ENCODE data around the gene PARD3B.

PARD3B gene

DNA sequence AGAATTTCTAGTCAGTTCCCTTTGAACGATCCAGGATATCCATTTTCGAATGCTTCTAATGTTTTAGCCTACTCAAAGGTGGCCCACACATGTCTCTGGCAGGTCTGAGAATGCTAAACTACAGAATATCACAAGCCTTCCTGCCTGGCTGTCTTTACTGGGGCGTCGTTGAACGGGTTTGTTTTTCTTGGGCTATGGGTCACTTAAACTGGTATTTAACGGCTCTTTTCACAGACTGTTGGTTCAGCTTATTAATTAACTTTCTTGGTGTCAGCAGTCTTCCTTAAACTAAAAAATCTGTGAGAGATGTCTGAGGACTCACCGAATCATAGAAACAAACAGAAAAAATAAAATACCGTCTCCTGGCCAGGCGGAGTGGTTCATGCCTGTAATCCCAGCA lies 573.9 kb downstream of the PARD3B start:
- DNase-seq (ENCODE audit: low spot score) = no peak
- CTCF ChIA-PET = interaction anchor here (0.7 kb wide), 1 partner anchor 98 kb away, joined by 3 read pairs; no protein-coding TSS in a partner anchor
- H3K27ac ChIP-seq = no peak overlapping the region
- TF ChIP-seq, protein P1, sequence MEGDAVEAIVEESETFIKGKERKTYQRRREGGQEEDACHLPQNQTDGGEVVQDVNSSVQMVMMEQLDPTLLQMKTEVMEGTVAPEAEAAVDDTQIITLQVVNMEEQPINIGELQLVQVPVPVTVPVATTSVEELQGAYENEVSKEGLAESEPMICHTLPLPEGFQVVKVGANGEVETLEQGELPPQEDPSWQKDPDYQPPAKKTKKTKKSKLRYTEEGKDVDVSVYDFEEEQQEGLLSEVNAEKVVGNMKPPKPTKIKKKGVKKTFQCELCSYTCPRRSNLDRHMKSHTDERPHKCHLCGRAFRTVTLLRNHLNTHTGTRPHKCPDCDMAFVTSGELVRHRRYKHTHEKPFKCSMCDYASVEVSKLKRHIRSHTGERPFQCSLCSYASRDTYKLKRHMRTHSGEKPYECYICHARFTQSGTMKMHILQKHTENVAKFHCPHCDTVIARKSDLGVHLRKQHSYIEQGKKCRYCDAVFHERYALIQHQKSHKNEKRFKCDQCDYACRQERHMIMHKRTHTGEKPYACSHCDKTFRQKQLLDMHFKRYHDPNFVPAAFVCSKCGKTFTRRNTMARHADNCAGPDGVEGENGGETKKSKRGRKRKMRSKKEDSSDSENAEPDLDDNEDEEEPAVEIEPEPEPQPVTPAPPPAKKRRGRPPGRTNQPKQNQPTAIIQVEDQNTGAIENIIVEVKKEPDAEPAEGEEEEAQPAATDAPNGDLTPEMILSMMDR (conservative IDR thresholded peaks at IDR 0.05; ENCODE audit: low read depth) = no peak
- POLR2A ChIA-PET (ENCODE audit: low non-redundant PET) = no interaction called here

DNA sequence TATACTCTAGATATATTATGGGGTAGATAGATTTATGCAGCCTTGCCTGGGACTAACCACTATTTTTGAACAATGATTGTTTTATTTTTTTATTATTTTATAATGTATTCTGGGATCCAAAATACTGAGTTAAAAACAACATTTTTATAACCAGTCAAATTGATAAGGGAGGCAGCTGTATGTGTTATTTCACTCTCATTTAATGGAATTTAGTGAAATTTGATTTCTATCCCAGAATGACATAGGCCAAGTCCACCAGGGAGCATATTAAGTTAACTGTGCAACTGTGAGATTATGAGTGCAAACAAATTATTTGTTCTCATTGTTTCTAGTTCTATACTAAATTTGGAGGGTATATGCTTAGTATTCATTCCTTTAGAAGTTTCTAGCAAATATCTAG lies 583.5 kb downstream of the PARD3B start:
- no peak overlapping the region for H3K27ac ChIP-seq
- POLR2A ChIA-PET (ENCODE audit: low non-redundant PET) = no interaction called here
- DNase-seq (ENCODE audit: low spot score) = no peak
- TF ChIP-seq, protein P1 (conservative IDR thresholded peaks at IDR 0.05; ENCODE audit: low read depth) = no peak
- CTCF ChIA-PET = no interaction called here

GRCh38 chr2:205129531-205129930 lies 584.3 kb downstream of the PARD3B start:
- CTCF ChIA-PET = no interaction called here
- POLR2A ChIA-PET (ENCODE audit: low non-redundant PET) = no interaction called here

DNA sequence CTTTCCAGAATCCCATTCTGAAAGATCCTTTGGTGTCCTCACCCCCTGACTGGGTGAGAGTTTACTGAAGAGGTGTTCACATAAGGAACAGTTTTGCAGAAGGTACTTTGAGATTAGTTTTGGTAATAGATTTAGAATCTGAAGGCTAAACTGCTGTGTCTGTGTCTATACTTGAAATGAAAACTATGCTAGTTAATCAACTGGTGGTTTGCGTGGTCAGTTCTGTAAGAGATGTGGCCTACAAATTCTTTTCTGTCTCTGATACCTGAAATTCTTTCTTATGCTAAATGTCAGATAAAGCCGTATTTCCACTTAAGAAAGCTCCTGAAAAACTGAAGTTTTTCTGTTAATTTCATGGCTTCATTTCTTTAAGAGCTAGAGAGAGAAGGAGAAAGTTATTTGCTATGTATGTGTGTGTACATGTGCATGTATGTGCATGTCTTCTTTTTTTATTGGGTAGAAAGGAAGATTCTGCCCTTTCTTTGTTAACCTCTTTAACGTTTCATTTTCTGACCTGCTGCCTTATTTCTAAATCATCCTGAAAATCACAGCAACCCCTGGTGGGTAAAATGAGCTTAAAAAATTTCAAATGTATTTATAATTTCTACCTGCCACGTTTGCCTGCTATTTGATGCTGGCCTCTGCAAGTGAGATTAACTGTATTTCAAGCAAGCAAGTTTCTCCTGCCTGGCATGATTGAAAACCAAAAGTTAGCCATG lies 585.0 kb downstream of the PARD3B start:
- no peak for DNase-seq (ENCODE audit: low spot score)
- TF ChIP-seq, protein P1 (conservative IDR thresholded peaks at IDR 0.05; ENCODE audit: low read depth) = no peak
- ChIA-PET CTCF (interaction anchor here (0.6 to 0.7 kb wide), 2 partner anchors 149 to 380 kb away, joined by 3 read pairs; no protein-coding TSS in a partner anchor), POLR2A (ENCODE audit: low non-redundant PET) (no interaction called here)
- no peak overlapping the region for H3K27ac ChIP-seq

More at GRCh38 chr2:205129531-205129930, 584.3 kb downstream of the PARD3B start:
- no peak for DNase-seq (ENCODE audit: low spot score)
- H3K27ac ChIP-seq = no peak overlapping the region
- TF ChIP-seq, protein P1 (conservative IDR thresholded peaks at IDR 0.05; ENCODE audit: low read depth) = no peak

- DNase-seq (ENCODE audit: low spot score) = no peak
- TF ChIP-seq, protein P1 (conservative IDR thresholded peaks at IDR 0.05; ENCODE audit: low read depth) = no peak
- H3K27ac ChIP-seq = no peak overlapping the region
- ChIA-PET POLR2A (ENCODE audit: low non-redundant PET) (no interaction called here), CTCF (no interaction called here)
These were observed 588.3 kb downstream of the PARD3B start for GRCh38 chr2:205133544-205133943.

DNA sequence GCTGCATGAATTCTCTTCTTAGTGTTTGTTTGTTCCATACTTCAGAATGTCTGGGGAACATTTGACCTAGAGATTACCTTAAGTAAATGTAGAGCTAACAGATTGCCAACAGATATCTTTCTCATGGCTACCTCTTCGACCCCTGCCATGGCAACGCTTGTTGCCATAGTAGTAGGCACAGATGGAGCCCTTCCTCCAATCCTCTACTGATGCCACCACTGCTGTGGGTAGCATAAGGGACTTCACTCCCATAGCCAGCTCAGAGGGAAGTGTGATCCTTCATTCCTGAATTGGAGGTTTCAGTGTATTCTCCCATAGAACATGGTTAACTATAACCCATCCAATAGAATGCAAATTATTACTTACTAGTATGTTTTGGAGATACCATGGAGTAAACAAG lies 593.5 kb downstream of the PARD3B start:
- DNase-seq (ENCODE audit: low spot score) = no peak
- TF ChIP-seq, protein P1 (conservative IDR thresholded peaks at IDR 0.05; ENCODE audit: low read depth) = no peak
- CTCF ChIA-PET = no interaction called here
- no peak overlapping the region for H3K27ac ChIP-seq
- POLR2A ChIA-PET (ENCODE audit: low non-redundant PET) = no interaction called here

Data from RWPE1 (cell line).